LNCaP clone FGC (cell line): ENCODE measurements around the gene C1QTNF5.
A peak's percentile ranks its signal among the peaks of the same experiment; 100 is the strongest.

Experiments
- DNase-seq: peaks from one replicate; pipeline ENCODE4 v3.0.0-alpha.2; 2011; ENCODE audit warnings: low read depth
- H3K4me3 ChIP-seq: 2 replicates; pipeline ENCODE4 v1.5.1; 2011; ENCODE audit warnings: mild to moderate bottlenecking, low read depth, low read length, control low read depth
- CTCF ChIP-seq: IDR thresholded peaks from 2 replicates; pipeline ENCODE4 v1.5.1; 2012; ENCODE audit warnings: mild to moderate bottlenecking; ENCODE audit not compliant: control insufficient read depth, insufficient read depth; ENCODE audit errors: extremely low read depth

Gene C1QTNF5

GRCh38 chr11:119318240-119319135 lies 22.2 kb downstream of the C1QTNF5 start:
- H3K4me3 ChIP-seq, result no peak overlapping the region
- TF ChIP-seq CTCF, result no peak
- DNase-seq, result no peak

GRCh38 chr11:119317592-119318239 lies 23.0 kb downstream of the C1QTNF5 start:
- no peak for TF ChIP-seq CTCF
- H3K4me3 ChIP-seq, result no peak overlapping the region
- no peak for DNase-seq

GRCh38 chr11:119316729-119317591 lies 23.7 kb downstream of the C1QTNF5 start, which contains the start of gene MCAM:
Gene MCAM (minus strand): TSS chr11:119317130. CDS start chr11:119317101, 29 bp downstream.
- H3K4me3 ChIP-seq, result peak within 1 kb of the TSS; percentile 32
- no peak for TF ChIP-seq CTCF
- no peak for DNase-seq

GRCh38 chr11:119316016-119316728 lies 24.5 kb downstream of the C1QTNF5 start:
- no peak for DNase-seq
- TF ChIP-seq CTCF, result no peak
- peak overlapping the region; percentile 32 for H3K4me3 ChIP-seq

GRCh38 chr11:119315131-119316015 lies 25.3 kb downstream of the C1QTNF5 start:
- no peak overlapping the region; the same call in 1 of the 2 replicates for H3K4me3 ChIP-seq
- DNase-seq, result no peak
- no peak for TF ChIP-seq CTCF
